Measurements from ENCODE around the gene AGBL1. TPM values are rescaled to one million over a fixed set of nuclear protein-coding genes. Genes with fewer than 3 reads are reported as not detected.

The AGBL1 gene
- polyA plus RNA-seq, 1 donor (not counting 4 experiments of a cell fraction or from before 2014, with no cell fraction given) = not detected

- Histone ChIP-seq H3K27me3 (ENCODE audit: control insufficient read depth, extremely low read depth, insufficient read depth, low read length) (no peaks in the 10 kb centered on the region), H3K9me1 (ENCODE audit: control insufficient read depth, extremely low read depth, insufficient read depth, low read length) (no peaks in the 10 kb centered on the region), H3K79me2 (ENCODE audit: control insufficient read depth, insufficient read depth, low read length) (no peaks in the 10 kb centered on the region), H3K36me3 (ENCODE audit: control insufficient read depth in 2 of 2, extremely low read depth in 1 of 2, insufficient read depth in 2 of 2, low read length in 2 of 2) (no peaks in the 10 kb centered on the region), H3K4me3 (ENCODE audit: control insufficient read depth in 2 of 3, extremely low read depth in 1 of 3, insufficient read depth in 2 of 3, low read depth in 1 of 3, low read length in 3 of 3) (no peak overlapping the region), H3K4me2 (ENCODE audit: control insufficient read depth, extremely low read depth, insufficient read depth, low read depth, low read length) (no peak overlapping the region), H3K27ac (ENCODE audit: control insufficient read depth, insufficient read depth, low read length) (no peak overlapping the region), H2AFZ (ENCODE audit: control insufficient read depth, low read length) (no peak overlapping the region), H3K4me1 (ENCODE audit: control insufficient read depth, extremely low read depth, insufficient read depth, low read length) (no peaks in the 10 kb centered on the region), H4K20me1 (ENCODE audit: control insufficient read depth, extremely low read depth, insufficient read depth, low read length) (no peaks in the 10 kb centered on the region), H3K9ac (ENCODE audit: control insufficient read depth, extremely low read depth, insufficient read depth, low read length) (no peak overlapping the region), H3K9me3 (ENCODE audit: control insufficient read depth, low read depth, low read length) (no peaks in the 10 kb centered on the region)
- TF ChIP-seq CTCF (optimal IDR thresholded peaks at IDR 0.05 in 1 of 3, IDR thresholded peaks at IDR 0.05 in 1 of 3, conservative IDR thresholded peaks at IDR 0.05 in 1 of 3; ENCODE audit: extremely low read depth in 1 of 3, insufficient read depth in 2 of 3, low read length in 3 of 3) = no peak
- no peak for TF ChIP-seq EZH2 (IDR thresholded peaks at IDR 0.05; ENCODE audit: low read length)
- FAIRE-seq (no peak), DNase-seq (ENCODE audit: low read depth, low spot score) (no peak)
- dilution Hi-C loops (cut with MboI; ENCODE audit: extremely low pct_ligation_motif_present, low sequenced_read_pairs) = no loop called here
Observed at GRCh38 chr15:86284635-86285034, 205.0 kb downstream of the AGBL1 start.

GRCh38 chr15:86295511-86295910, 215.8 kb downstream of the AGBL1 start:
- Histone ChIP-seq H3K36me3 (ENCODE audit: control insufficient read depth in 2 of 2, extremely low read depth in 1 of 2, insufficient read depth in 2 of 2, low read length in 2 of 2) (no peaks in the 10 kb centered on the region), H3K4me3 (ENCODE audit: control insufficient read depth in 2 of 3, extremely low read depth in 1 of 3, insufficient read depth in 2 of 3, low read depth in 1 of 3, low read length in 3 of 3) (no peak overlapping the region), H3K9ac (ENCODE audit: control insufficient read depth, extremely low read depth, insufficient read depth, low read length) (no peak overlapping the region), H3K27me3 (ENCODE audit: control insufficient read depth, extremely low read depth, insufficient read depth, low read length) (no peaks in the 10 kb centered on the region), H3K4me1 (ENCODE audit: control insufficient read depth, extremely low read depth, insufficient read depth, low read length) (no peaks in the 10 kb centered on the region), H3K9me3 (ENCODE audit: control insufficient read depth, low read depth, low read length) (no peaks in the 10 kb centered on the region), H3K79me2 (ENCODE audit: control insufficient read depth, insufficient read depth, low read length) (no peaks in the 10 kb centered on the region), H3K9me1 (ENCODE audit: control insufficient read depth, extremely low read depth, insufficient read depth, low read length) (no peaks in the 10 kb centered on the region), H4K20me1 (ENCODE audit: control insufficient read depth, extremely low read depth, insufficient read depth, low read length) (no peaks in the 10 kb centered on the region), H3K27ac (ENCODE audit: control insufficient read depth, insufficient read depth, low read length) (no peak overlapping the region), H3K4me2 (ENCODE audit: control insufficient read depth, extremely low read depth, insufficient read depth, low read depth, low read length) (no peak overlapping the region), H2AFZ (ENCODE audit: control insufficient read depth, low read length) (no peak overlapping the region)
- FAIRE-seq = no peak
- dilution Hi-C loops (cut with MboI; ENCODE audit: extremely low pct_ligation_motif_present, low sequenced_read_pairs) = no loop called here
- no peak for DNase-seq (ENCODE audit: low read depth, low spot score)
- TF ChIP-seq EZH2 (IDR thresholded peaks at IDR 0.05; ENCODE audit: low read length) = no peak
- no peak for TF ChIP-seq CTCF (optimal IDR thresholded peaks at IDR 0.05 in 1 of 3, IDR thresholded peaks at IDR 0.05 in 1 of 3, conservative IDR thresholded peaks at IDR 0.05 in 1 of 3; ENCODE audit: extremely low read depth in 1 of 3, insufficient read depth in 2 of 3, low read length in 3 of 3)
